ENCODE results near the gene PARP9. TPM values are rescaled to one million over a fixed set of nuclear protein-coding genes. Genes with fewer than 3 reads are reported as not detected.
"Not testable (repeated sequence)": the region's sequence is repeated elsewhere in the genome, so short reads cannot be mapped to it uniquely, and the experiment has no call there.

Gene PARP9
- polyA plus RNA-seq, 1 donor, result 18.4 TPM

DNA sequence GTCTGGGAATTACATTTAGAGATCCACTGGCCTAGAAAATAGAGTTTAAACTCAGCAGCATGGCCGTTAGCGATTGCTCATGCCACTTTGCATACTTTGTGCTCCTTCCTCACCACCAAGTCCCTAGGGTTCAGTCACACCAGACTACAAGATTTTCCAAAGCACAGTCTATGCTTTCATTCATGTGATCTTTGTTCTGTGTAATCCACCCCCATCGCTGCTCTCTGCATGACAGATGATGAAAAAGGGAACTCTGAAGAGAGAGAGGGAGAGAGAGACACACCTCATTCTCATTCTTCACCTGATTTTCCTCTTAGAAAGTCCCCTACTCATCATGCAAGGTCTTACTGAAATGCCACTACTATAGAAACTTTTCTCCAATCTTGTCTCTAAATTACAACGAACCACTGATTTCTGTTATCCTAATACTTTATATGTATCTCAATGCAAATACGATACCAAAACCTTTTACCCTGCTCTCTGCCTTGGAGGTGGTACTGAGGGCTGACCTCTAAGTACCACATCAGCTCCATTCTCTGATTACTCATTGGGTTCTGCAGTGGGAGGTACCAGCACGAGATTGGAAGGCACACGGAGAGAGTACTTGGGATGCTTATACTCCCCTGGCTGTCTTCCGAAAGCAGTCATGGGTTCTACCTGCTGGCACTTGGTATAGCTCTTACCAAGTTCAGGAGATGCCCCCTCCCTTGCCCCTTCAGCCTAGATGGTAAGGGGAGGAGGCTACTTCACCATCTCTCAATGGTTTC is 12.3 kb upstream of the PARP9 start:
- DNase-seq (ENCODE audit: low read depth), result no peak

DNA sequence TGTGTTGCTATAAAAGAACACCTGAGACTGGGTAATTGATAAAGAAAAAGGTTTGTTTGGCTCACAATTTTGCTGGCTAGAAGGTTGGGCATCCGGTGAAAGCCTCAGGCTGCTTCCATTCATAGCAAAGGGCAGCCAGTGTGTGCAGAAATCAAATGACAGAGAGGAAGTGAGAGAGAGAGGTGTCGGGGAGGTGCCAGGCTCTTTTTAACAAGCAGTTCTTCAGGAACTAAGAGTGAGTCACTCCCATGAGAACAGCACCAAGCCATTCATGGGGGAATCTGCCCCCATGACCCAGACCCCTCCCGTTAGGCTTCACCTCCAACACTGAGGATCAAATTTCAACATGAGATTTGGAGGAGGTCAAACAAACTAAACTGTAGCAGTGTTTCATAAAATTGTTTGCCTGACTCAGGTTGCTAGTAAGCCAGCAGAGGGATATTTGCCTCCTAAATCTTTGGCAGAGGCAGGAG is 8.9 kb upstream of the PARP9 start:
- DNase-seq (ENCODE audit: low read depth), result no peak

- no peak for DNase-seq (ENCODE audit: low read depth)
Measured at GRCh38 chr3:122568755-122569154, 4.7 kb upstream of the PARP9 start.

GRCh38 chr3:122568131-122568530 is 4.0 kb upstream of the PARP9 start:
- DNase-seq (ENCODE audit: low read depth), result not testable (repeated sequence)

DNA sequence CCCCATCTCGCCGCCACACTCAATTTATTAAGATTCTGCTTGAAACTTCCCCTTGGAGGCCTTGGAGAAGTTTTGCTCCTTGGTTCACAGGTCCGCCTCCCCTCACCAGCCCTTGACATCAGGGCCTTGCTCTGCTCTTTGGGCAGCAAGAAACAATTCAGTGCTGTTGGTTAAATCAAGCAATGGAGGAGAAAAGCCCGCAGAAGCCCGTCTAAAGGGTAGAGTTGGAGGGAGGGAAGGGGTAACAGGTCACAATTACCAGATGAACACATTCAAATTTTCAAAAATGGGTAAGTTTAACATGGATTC is 429 bp downstream of the PARP9 start:
- no peak for DNase-seq (ENCODE audit: low read depth)

DNA sequence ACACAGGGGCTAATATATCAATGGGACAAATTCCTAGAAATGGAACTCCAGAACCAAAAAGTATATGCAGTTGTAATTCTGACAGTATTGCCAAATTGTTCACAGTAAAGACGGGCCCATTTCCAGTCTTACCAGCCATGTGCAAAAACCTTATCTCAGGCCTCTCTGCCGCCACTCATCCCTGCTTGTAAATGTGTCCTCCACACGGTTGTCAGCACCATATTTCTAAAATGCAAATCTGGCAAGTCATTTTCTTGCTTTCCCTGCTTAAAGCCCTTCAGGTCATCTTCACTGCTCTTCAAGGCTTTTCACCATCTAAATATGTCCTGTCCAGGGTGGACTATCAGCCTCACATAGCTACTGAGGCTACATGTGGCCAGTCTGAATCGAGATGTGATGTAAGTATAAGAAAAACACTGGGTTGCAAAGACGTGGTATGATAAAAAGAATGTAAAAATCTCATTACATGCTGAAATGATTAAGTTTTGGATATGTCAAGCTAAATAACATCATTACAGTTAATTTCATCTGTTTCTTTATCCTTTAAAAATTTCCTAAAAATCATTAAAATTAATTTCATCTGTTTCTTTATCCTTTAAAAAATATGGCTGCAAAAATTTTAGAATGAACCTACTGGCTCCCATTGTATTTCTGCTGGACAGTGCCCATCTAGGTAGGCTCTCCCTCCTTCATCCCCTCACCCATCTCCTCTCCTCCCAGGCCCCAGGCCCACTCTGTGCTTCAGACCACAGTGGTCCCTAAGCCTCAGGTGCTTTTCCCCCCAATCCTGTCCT is 980 bp downstream of the PARP9 start:
- no peak for DNase-seq (ENCODE audit: low read depth)

DNA sequence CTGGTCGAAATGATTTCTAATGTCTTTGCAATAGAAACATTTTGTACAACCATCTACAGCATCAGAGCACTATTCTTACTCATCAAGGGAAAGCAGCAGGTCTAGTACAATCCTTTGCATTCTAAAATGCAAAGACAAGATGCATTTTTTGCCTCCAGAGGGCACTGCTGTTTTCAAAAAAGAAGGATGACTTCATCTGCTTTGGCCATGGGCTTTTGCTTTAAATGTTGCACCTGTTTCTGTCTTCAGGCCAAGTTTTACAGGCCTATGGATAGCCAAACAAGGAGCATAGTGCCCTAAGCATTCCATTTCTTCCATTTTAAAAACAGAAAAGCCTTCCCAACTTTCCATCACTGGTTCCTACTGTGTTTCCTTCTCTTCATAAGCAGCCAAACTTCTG is 3.4 kb downstream of the PARP9 start:
- peak; percentile 14 for DNase-seq (ENCODE audit: low read depth)

- DNase-seq (ENCODE audit: low read depth), result no peak
Measured at GRCh38 chr3:122559906-122560305, 4.2 kb downstream of the PARP9 start.

DNA sequence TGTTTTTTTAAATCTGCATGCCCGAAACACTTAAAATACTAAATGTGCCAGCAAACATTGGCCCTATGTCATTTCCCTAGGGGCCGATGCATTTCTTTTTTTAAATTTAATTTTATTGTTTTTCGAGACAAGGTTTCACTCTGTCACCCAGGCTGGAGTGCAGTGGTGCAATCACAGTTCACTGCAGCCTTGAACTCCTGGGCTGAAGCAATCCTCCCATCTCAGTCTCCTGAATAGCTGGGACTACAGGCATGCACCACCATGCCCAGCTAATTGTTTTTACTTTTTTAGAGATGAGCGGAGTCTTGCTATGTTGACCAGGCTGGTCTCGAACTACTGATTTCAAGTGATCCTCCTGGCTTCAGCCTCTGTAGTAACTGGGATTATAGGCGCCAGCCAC is 5.5 kb downstream of the PARP9 start:
- no peak for DNase-seq (ENCODE audit: low read depth)

DNA sequence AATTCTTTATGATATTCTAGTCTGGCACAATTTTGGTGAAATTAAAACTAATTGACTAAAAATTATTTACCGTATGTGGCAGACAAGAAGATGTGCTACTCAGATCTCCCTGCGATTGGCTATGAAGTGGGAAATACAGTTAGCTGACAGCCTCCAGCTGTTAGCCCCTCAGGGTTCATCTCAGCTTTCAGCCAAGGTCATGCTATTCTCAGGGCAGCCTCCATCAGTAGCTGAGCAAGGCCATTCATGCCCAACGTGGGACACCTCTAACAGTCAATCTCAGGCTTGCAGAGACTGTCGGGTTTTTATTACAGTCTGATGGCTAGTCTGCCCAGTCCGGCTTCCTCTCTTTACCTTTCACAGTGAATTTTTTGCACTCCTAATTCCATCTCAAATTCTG is 6.7 kb downstream of the PARP9 start:
- DNase-seq (ENCODE audit: low read depth), result no peak

DNA sequence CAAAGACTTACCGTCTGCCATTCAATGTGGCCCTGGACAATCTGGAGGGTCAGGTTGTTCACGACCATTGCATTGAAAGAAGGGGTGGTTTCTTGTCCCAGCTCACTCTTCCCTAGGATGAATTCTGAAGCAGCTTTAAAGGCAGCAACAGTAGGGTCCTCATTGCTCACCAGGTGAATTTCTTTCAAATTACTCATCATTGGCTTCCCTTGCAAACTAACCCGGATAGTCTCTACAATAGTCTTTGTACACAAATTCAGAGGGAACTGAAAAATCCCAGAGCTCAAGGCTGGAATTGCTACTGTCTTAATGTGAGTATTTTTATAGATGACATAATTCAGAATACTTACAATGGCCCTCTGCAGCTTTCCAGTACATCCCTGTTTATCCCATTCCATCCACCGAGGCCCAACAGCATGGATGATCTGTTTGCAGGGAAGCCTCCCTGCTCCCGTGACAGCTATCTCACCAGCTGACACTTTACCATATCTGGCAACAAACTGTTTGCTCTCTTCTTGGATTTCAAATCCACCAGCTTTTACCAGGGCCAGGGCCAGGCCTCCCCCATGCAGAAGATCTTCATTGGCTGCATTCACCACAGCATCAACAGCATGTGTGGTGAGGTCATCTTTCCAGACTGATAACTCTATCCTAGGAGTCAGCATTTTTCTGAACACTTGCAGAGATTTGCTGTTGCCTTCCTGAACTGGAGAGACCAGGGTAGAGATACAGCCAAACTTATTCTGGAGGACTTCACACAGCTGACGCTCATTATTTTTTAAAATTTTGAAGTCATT is 8.6 kb downstream of the PARP9 start:
- no peak for DNase-seq (ENCODE audit: low read depth)

DNA sequence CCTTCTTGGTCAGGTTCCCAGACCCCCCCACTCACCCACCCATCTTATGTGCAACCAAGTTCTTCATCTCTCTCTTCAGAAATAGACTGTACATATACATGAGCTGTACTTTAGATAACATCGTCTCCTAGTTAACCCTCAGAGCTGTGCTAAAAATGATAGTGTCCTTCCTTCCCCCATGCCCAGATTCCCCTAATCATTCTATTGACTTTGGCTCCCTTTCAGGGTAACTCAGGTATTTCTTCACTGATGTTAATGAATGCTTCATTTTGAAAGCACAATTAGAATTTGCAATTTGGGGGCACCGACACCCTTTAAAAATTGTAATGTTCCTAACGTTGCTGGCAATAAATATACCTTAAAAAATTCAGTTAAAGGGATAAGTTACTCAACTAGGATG is 10.9 kb downstream of the PARP9 start:
- no peak for DNase-seq (ENCODE audit: low read depth)

DNA sequence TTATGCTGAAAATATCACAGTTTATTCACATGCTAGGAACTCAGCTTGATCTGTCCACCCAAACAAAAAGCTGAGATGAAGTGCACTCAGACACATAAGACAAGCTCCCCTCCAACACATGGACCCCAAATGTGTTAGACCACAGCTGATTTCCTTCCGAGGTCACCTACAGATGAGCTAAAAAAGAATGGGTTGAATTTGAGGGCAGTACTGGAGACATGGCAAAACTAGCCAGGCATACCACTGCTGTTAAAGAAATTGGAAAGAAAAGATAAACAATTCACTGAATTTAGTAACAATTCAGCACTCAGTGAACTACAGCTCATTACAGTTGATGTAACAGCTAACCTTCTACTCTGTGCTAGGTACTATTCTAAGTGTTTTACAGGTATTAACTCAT is 15.5 kb downstream of the PARP9 start:
- no peak for DNase-seq (ENCODE audit: low read depth)

DNA sequence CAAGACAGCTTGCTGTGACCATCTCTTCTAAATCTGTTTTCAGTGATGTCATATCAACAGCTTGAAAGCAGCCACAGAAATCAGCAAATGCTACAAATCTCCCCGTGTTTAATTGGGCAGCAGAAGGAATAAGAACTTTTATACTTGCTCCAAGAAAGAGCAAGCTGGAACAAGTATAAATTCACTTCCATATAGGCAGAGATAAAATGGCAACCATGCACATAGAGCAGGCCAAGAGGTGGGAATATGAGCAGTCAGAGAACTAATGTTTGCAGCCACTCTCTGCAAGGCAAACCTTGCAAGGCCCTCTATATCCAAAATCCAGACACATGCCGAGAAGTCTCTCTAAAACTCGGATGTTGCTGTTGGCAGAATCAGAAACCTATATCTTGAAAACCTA is 16.0 kb downstream of the PARP9 start:
- no peak for DNase-seq (ENCODE audit: low read depth)

- DNase-seq (ENCODE audit: low read depth), result no peak
Measured at GRCh38 chr3:122546151-122546550, 17.9 kb downstream of the PARP9 start.

GRCh38 chr3:122538956-122539490 is 25.1 kb downstream of the PARP9 start:
- no peak for DNase-seq (ENCODE audit: low read depth)

DNA sequence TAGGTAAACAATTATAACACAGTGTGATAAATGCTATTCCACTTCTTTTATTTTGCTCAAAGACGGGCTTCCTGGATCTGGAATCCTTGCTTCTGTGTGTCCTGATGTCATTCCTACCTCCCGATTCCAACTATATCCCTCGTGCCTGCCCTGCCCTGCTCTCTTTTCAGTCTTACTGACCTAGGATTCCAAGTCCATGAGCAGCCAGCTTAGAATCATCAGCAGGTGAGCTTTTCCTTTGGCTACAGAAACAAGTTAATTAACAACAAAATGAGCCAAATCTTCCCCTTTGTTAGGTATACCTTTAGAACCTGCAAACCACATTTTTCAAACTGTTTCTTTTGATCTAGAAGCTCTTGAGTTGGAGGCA is 27.5 kb downstream of the PARP9 start:
- DNase-seq (ENCODE audit: low read depth), result no peak

DNA sequence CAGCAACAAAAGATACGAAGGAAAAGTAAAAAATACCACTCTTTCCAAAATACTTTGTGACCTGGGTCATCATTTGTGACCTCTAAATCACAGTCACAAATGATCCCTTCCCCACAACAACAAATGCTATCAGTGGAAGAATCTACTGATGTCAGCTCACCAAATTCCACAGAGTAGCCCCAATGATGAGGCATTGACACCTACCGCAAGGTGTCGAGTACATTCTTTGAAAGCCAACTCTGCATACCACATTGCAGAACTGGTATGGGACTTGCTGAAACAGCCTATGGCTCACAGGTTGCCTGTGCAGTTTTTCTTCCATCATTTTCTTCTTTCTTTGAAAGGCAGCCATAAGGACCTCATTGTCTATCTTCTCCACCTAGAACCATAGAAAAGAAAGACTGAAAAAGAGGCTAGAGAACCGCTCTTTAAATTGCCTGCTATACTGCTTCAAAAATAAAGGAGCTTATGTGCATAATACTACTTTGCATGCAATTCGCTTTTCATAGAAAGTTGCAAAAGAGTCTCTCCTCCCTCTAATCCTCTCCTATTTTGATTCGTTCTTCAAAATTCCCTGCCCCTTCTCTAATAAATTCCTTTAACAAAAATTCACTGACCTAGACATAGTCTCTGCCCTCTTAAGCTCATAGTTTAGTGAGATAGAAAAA is 28.0 kb downstream of the PARP9 start:
- DNase-seq (ENCODE audit: low read depth), result no peak

DNA sequence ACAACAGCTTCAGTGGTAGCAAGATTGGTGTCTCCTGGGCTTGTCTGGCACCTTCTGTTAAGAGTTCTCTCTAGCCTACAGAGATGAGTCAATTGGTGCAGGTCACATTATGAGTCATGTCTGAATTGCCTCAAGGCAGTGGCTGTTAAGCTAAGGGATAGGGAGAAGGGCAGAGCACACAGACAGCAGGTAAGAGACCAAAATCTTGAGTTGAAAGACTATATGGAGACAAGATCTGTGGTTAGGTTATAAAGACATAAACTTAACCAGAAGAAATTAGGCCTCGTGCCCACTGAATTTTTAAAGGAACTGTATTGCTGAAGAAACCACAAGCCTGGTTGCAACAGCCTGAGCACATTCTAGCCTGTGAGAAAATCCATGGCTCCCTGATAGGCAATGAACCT is 30.2 kb downstream of the PARP9 start:
- no peak for DNase-seq (ENCODE audit: low read depth)

- DNase-seq (ENCODE audit: low read depth), result no peak
Measured at GRCh38 chr3:122533480-122533879, 30.6 kb downstream of the PARP9 start.

GRCh38 chr3:122530164-122530563 is 33.9 kb downstream of the PARP9 start:
- no peak for DNase-seq (ENCODE audit: low read depth)

DNA sequence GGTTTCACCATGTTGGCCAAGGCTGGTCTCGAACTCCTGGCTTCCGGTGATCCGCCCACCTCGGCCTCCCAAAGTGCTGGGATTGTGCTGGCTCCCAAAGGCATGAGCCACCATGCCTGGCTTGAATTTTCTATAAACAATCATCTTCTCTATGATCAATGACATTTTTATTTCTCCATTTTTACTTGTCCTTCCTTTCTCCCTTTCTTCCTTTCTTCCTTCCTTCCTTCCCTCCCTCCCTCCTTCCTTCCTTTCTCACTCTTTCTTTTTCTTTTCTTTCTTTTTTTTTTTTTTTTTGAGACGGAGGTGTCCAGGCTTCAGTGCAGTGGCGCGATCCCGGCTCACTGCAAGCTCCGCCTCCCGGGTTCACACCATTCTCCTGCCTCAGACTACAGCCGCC is 40.8 kb downstream of the PARP9 start:
- no peak for DNase-seq (ENCODE audit: low read depth)

Data from forelimb muscle (tissue), 1 donor.